Measurements from ENCODE around the gene CTNNA1.

CTNNA1 gene

DNA sequence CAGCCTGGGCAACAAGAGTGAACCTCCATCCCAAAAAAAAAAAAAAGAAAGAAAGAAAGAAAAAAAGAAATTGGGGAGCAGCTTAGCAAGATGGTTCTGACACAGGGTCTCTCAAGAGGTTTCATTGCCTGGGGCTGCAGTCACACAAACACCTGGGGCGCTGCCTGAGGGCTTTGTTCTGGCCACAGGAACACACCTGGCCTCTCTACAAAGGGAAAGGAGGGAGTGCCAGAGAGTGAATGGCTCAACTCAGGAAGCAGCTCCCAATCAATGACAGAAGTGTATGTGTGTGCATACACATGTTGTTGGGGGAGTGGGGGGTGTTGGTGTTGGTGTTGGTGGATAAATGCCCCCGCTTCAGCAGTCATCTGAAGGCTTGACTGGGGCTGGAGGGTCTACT lies 32.4 kb upstream of the CTNNA1 start:
- no peak for TF ChIP-seq ZNF510 (tag by site-specific recombination; IDR thresholded peaks at IDR 0.05; ENCODE audit: insufficient replicate concordance)
- TF ChIP-seq ZNF354C (tag by site-specific recombination; IDR thresholded peaks at IDR 0.05; ENCODE audit: borderline replicate concordance, low read depth), result no peak
- TF ChIP-seq ZNF623 (tag by site-specific recombination; IDR thresholded peaks at IDR 0.05), result no peak
- no peak for TF ChIP-seq ZNF530 (tag by site-specific recombination; IDR thresholded peaks at IDR 0.05; ENCODE audit: low read depth)
- TF ChIP-seq ZIC2 (tag by site-specific recombination; IDR thresholded peaks at IDR 0.05), result no peak
- no peak for TF ChIP-seq HOXC10 (CRISPR knock-in tag; IDR thresholded peaks at IDR 0.05)
- no peak for TF ChIP-seq ZNF214 (tag by site-specific recombination; IDR thresholded peaks at IDR 0.05; ENCODE audit: borderline replicate concordance)
- no peak for TF ChIP-seq ZNF350 (tag by site-specific recombination; IDR thresholded peaks at IDR 0.05)
- no peak for TF ChIP-seq SALL2 (tag by site-specific recombination; IDR thresholded peaks at IDR 0.05; ENCODE audit: borderline replicate concordance)
- no peak for TF ChIP-seq ZNF221 (tag by site-specific recombination; IDR thresholded peaks at IDR 0.05; ENCODE audit: borderline replicate concordance)
- TF ChIP-seq, protein P1, sequence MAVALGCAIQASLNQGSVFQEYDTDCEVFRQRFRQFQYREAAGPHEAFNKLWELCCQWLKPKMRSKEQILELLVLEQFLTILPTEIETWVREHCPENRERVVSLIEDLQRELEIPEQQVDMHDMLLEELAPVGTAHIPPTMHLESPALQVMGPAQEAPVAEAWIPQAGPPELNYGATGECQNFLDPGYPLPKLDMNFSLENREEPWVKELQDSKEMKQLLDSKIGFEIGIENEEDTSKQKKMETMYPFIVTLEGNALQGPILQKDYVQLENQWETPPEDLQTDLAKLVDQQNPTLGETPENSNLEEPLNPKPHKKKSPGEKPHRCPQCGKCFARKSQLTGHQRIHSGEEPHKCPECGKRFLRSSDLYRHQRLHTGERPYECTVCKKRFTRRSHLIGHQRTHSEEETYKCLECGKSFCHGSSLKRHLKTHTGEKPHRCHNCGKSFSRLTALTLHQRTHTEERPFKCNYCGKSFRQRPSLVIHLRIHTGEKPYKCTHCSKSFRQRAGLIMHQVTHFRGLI (tag by site-specific recombination; IDR thresholded peaks at IDR 0.05), result no peak
- no peak for TF ChIP-seq ZSCAN16 (tag by site-specific recombination; IDR thresholded peaks at IDR 0.05)
- TF ChIP-seq ZFP37 (tag by site-specific recombination; IDR thresholded peaks at IDR 0.05), result no peak
- no peak for TF ChIP-seq ZNF426 (tag by site-specific recombination; IDR thresholded peaks at IDR 0.05)
- Histone ChIP-seq H3K36me3 (ENCODE audit: control insufficient read depth in 2 of 2, insufficient read depth in 1 of 2, low read length in 2 of 2) (no peaks in the 10 kb centered on the region), H3K4me3 (ENCODE audit: low read depth, low read length) (no peak overlapping the region), H3K4me1 (ENCODE audit: control insufficient read depth, insufficient read depth, low read length) (peaks cover 6% of the 10 kb centered on the region; the same call in 1 of the 2 replicates), H3K9me3 (ENCODE audit: control insufficient read depth, insufficient read depth, low read depth, low read length) (no peaks in the 10 kb centered on the region), H3K27ac (ENCODE audit: extremely low read depth, low read depth, low read length) (no peak overlapping the region)
- ChIA-PET POLR2A (no interaction called here), CTCF (no interaction called here)

DNA sequence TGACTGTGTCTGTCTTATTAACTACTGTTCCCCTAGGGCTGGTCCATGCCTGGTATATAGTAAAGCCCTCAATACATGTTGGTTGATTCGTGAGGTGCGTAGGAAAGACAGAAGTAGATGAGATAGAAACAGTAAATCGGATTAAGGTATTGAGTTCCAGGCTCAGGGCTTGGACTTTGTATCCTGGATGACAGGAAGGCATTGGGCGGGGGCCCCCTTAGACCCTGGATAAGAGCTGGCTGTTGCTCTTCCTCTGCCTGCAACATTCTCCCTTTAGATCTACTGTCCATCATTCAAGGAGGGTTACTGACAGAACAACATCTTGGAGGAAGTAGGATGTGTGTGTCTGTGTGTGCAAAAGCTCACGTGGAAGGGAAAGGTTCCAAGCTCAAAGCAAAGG lies 31.2 kb upstream of the CTNNA1 start:
- H3K27ac ChIP-seq (ENCODE audit: extremely low read depth, low read depth, low read length), result no peak overlapping the region
- H3K4me3 ChIP-seq (ENCODE audit: low read depth, low read length), result no peak overlapping the region
- no peaks in the 10 kb centered on the region for H3K9me3 ChIP-seq (ENCODE audit: control insufficient read depth, insufficient read depth, low read depth, low read length)
- no peaks in the 10 kb centered on the region for H3K36me3 ChIP-seq (ENCODE audit: control insufficient read depth in 2 of 2, insufficient read depth in 1 of 2, low read length in 2 of 2)
- 0 out of 2 replicates have a peak, but pooled peaks cover 2% of the 10 kb centered on the region for H3K4me1 ChIP-seq (ENCODE audit: control insufficient read depth, insufficient read depth, low read length)
- ChIA-PET CTCF (no interaction called here), POLR2A (no interaction called here)
- TF ChIP-seq, protein P2, sequence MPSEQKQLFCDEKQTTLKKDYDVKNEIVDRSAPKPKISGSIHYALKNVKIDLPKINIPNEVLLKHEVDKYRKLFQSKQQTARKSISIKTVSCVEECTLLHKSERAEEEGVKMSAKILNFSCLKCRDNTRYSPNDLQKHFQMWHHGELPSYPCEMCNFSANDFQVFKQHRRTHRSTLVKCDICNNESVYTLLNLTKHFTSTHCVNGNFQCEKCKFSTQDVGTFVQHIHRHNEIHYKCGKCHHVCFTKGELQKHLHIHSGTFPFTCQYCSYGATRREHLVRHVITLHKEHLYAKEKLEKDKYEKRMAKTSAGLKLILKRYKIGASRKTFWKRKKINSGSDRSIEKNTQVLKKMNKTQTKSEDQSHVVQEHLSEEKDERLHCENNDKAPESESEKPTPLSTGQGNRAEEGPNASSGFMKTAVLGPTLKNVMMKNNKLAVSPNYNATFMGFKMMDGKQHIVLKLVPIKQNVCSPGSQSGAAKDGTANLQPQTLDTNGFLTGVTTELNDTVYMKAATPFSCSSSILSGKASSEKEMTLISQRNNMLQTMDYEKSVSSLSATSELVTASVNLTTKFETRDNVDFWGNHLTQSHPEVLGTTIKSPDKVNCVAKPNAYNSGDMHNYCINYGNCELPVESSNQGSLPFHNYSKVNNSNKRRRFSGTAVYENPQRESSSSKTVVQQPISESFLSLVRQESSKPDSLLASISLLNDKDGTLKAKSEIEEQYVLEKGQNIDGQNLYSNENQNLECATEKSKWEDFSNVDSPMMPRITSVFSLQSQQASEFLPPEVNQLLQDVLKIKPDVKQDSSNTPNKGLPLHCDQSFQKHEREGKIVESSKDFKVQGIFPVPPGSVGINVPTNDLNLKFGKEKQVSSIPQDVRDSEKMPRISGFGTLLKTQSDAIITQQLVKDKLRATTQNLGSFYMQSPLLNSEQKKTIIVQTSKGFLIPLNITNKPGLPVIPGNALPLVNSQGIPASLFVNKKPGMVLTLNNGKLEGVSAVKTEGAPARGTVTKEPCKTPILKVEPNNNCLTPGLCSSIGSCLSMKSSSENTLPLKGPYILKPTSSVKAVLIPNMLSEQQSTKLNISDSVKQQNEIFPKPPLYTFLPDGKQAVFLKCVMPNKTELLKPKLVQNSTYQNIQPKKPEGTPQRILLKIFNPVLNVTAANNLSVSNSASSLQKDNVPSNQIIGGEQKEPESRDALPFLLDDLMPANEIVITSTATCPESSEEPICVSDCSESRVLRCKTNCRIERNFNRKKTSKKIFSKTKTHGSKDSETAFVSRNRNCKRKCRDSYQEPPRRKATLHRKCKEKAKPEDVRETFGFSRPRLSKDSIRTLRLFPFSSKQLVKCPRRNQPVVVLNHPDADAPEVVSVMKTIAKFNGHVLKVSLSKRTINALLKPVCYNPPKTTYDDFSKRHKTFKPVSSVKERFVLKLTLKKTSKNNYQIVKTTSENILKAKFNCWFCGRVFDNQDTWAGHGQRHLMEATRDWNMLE (tag by site-specific recombination; conservative IDR thresholded peaks at IDR 0.05; ENCODE audit: low read depth), result no peak
- TF ChIP-seq ZFP41 (tag by site-specific recombination; IDR thresholded peaks at IDR 0.05; ENCODE audit: borderline replicate concordance) (no peak), SETDB1 (IDR thresholded peaks at IDR 0.05; ENCODE audit: insufficient read length, low read length) (no peak), ZFP3 (tag by site-specific recombination; IDR thresholded peaks at IDR 0.05; ENCODE audit: low read depth) (no peak)
- TF ChIP-seq, protein P3, sequence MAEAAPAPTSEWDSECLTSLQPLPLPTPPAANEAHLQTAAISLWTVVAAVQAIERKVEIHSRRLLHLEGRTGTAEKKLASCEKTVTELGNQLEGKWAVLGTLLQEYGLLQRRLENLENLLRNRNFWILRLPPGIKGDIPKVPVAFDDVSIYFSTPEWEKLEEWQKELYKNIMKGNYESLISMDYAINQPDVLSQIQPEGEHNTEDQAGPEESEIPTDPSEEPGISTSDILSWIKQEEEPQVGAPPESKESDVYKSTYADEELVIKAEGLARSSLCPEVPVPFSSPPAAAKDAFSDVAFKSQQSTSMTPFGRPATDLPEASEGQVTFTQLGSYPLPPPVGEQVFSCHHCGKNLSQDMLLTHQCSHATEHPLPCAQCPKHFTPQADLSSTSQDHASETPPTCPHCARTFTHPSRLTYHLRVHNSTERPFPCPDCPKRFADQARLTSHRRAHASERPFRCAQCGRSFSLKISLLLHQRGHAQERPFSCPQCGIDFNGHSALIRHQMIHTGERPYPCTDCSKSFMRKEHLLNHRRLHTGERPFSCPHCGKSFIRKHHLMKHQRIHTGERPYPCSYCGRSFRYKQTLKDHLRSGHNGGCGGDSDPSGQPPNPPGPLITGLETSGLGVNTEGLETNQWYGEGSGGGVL (tag by site-specific recombination; IDR thresholded peaks at IDR 0.05), result no peak
- TF ChIP-seq, protein P4, sequence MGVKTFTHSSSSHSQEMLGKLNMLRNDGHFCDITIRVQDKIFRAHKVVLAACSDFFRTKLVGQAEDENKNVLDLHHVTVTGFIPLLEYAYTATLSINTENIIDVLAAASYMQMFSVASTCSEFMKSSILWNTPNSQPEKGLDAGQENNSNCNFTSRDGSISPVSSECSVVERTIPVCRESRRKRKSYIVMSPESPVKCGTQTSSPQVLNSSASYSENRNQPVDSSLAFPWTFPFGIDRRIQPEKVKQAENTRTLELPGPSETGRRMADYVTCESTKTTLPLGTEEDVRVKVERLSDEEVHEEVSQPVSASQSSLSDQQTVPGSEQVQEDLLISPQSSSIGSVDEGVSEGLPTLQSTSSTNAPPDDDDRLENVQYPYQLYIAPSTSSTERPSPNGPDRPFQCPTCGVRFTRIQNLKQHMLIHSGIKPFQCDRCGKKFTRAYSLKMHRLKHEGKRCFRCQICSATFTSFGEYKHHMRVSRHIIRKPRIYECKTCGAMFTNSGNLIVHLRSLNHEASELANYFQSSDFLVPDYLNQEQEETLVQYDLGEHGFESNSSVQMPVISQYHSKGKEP (tag by site-specific recombination; IDR thresholded peaks at IDR 0.05), result no peak
- TF ChIP-seq, protein P1 (tag by site-specific recombination; IDR thresholded peaks at IDR 0.05), result no peak
- TF ChIP-seq, protein P5, sequence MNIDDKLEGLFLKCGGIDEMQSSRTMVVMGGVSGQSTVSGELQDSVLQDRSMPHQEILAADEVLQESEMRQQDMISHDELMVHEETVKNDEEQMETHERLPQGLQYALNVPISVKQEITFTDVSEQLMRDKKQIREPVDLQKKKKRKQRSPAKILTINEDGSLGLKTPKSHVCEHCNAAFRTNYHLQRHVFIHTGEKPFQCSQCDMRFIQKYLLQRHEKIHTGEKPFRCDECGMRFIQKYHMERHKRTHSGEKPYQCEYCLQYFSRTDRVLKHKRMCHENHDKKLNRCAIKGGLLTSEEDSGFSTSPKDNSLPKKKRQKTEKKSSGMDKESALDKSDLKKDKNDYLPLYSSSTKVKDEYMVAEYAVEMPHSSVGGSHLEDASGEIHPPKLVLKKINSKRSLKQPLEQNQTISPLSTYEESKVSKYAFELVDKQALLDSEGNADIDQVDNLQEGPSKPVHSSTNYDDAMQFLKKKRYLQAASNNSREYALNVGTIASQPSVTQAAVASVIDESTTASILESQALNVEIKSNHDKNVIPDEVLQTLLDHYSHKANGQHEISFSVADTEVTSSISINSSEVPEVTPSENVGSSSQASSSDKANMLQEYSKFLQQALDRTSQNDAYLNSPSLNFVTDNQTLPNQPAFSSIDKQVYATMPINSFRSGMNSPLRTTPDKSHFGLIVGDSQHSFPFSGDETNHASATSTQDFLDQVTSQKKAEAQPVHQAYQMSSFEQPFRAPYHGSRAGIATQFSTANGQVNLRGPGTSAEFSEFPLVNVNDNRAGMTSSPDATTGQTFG (tag by site-specific recombination; IDR thresholded peaks at IDR 0.05; ENCODE audit: borderline replicate concordance), result no peak

Measured in HEK293 (cell line).